ENCODE measurements around the gene KCNJ1.

KCNJ1 gene

GRCh38 chr11:128888034-128888985, 21.2 kb upstream of the KCNJ1 start:
- no peak for DNase-seq
- in situ Hi-C loops (cut with MboI; ENCODE audit: low pct_unique_long_range_greater_than_20kb, low sequenced_read_pairs) = loop anchor here (10.0 kb wide), 1 partner anchor 66 kb away; no protein-coding TSS in a partner anchor

DNA sequence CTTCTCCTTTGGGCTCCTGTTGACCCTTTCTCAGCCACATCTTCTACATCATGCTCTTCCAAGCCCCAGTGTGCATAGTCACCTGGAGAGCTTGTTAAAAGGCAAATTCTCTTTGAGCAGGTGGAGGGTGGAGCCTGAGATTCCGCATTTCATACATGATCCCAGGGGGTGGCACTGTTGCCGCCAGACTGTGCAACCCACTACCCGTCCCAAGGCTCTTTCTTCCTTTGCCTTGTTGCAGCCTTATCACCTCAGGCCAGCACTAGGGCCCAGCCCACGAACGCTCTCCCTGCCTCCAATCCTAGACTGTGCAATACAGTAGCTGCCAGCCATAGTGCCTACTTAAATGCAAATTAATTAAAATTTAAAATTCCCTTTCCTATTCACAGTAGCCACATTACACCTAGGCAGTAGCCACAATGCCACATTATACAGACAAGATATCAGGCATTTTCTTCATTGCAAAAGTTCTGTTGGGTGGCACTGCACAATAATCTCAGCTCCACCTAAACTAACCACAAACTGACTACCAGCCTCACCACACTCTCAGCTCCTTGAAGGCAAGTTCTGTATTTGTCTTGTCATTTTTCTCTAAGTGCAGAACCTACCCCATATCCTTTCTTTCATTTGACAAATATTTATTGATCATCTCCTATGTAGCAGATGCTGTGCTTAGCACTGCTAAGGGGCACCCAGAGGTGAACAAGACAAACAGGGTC, 19.5 kb upstream of the KCNJ1 start:
- in situ Hi-C loops (cut with MboI; ENCODE audit: low pct_unique_long_range_greater_than_20kb, low sequenced_read_pairs) = loop anchor here (10.0 kb wide), 1 partner anchor 68 kb away; no protein-coding TSS in a partner anchor
- DNase-seq = peak; percentile 38

DNA sequence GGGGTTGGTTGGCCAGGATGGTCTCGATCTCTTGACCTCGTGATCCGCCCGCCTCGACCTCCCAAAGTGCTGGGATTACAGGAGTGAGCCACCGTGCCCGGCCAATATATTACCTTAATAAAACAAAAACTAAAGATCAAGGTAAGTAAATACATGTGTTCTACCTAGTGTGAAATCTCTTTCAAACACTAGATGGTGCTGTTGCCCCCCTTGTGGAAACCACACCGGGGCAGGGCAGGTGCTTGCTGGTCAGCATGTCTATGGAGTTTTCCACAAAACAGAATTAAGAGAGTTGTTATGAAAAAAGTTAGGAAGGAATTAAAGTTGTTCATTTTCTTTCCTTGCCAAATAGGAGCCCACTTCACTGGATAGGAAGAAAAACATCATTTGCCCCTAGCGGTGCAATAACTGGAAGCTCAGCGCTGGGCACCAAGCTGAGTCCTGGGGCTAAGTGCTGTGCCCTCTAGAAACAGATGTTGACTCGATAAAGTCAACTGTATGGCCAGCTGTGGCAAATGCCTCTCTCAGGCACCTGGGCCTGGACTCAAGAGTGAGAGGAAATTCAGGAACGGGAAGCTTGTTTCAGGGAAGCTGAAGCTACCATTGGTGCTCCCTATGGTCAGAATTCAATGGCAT, 17.7 kb upstream of the KCNJ1 start:
- in situ Hi-C loops (cut with MboI; ENCODE audit: low pct_unique_long_range_greater_than_20kb, low sequenced_read_pairs) = loop anchor here (10.0 kb wide), 1 partner anchor 70 kb away; no protein-coding TSS in a partner anchor
- peak; percentile 59 for DNase-seq

DNA sequence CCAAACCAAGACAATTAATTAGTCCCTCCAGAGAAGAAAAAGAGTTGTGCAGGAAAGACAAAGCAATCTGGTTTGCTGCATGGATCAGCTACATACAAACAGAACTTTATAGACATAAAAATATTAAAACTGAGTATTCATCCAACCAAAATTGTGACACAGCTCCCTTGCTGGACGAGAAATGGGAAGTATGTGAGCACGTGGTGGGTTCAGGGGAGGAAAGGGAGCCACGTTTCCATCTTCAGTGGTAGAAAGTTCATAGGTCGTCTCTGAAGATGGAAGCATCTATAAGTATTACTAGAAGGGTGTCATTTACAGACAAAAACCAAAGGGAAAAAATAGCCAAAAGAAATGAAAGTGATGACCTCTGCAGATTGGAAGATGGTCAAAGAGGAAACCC, 17.0 kb upstream of the KCNJ1 start:
- DNase-seq = no peak
- in situ Hi-C loops (cut with MboI; ENCODE audit: low pct_unique_long_range_greater_than_20kb, low sequenced_read_pairs) = loop anchor here (10.0 kb wide), 1 partner anchor 71 kb away; no protein-coding TSS in a partner anchor

GRCh38 chr11:128882451-128882850, 15.4 kb upstream of the KCNJ1 start:
- in situ Hi-C loops (cut with MboI; ENCODE audit: low pct_unique_long_range_greater_than_20kb, low sequenced_read_pairs) = loop anchor here (10.0 kb wide), 1 partner anchor 72 kb away; no protein-coding TSS in a partner anchor
- no peak for DNase-seq

- DNase-seq = no peak
- in situ Hi-C loops (cut with MboI; ENCODE audit: low pct_unique_long_range_greater_than_20kb, low sequenced_read_pairs) = loop anchor here (10.0 kb wide), 1 partner anchor 74 kb away; no protein-coding TSS in a partner anchor
These were observed 14.1 kb upstream of the KCNJ1 start for GRCh38 chr11:128881221-128881620.

DNA sequence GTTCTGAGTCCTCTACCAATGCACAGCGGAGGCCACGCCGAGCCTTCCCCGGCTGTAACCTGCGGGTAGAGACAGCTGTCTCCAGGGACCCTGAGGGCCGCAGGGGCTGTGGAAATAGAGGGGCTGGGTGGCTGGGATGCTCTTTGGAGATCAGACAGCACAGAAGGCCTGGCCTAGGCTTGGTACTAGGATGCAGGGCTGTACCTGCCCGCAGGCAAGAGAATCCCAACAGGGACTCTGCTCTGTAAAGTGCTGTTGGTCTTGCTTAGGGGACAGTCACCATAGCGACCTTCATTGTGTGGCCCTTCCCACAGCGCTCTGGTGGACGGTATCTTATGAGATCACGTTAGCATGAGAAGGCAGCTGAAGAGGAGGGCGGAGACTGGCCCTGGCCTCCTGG, 12.7 kb upstream of the KCNJ1 start:
- in situ Hi-C loops (cut with MboI; ENCODE audit: low pct_unique_long_range_greater_than_20kb, low sequenced_read_pairs) = loop anchor here (10.0 kb wide), 1 partner anchor 75 kb away; no protein-coding TSS in a partner anchor
- DNase-seq = no peak

DNA sequence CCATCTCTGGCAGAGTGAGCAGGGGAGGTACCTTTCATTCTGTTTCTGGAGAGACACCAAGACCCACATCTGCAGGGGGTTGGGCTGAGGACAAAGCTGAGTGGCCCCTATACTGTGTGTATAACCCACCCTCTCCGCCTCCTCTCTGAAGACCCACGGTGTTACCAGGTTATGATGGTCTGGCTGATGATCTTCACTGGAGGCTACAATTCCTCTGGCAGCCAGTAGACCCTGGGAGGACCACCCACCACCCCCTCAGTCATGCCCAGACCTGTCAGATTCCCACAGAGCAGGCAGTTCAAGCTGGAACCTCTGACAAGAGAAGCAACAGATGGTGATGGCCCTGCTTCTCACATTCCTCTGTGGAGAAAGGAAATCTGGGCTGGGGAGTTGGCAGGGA, 11.4 kb upstream of the KCNJ1 start:
- no peak for DNase-seq
- in situ Hi-C loops (cut with MboI; ENCODE audit: low pct_unique_long_range_greater_than_20kb, low sequenced_read_pairs) = no loop called here

DNA sequence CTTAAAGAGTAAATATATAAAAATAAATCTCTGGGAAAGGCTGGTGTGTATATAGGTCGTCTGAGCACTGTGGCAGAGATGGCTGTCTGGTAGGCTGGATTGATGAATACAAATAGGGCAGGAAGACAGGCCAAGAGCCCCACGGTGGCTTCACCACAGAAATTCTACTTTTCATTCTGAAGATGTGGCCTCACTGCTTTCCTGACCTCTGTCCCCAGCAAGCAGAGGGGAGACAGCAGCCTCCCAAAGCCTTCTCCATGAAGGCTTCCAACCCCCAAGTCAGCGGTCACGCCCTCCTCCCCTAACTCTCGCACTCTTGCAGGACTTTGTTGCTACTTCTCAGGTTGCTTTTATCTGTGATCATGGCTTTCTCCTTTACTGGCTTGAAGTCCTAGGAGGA, 10.6 kb upstream of the KCNJ1 start:
- in situ Hi-C loops (cut with MboI; ENCODE audit: low pct_unique_long_range_greater_than_20kb, low sequenced_read_pairs) = no loop called here
- no peak for DNase-seq

DNA sequence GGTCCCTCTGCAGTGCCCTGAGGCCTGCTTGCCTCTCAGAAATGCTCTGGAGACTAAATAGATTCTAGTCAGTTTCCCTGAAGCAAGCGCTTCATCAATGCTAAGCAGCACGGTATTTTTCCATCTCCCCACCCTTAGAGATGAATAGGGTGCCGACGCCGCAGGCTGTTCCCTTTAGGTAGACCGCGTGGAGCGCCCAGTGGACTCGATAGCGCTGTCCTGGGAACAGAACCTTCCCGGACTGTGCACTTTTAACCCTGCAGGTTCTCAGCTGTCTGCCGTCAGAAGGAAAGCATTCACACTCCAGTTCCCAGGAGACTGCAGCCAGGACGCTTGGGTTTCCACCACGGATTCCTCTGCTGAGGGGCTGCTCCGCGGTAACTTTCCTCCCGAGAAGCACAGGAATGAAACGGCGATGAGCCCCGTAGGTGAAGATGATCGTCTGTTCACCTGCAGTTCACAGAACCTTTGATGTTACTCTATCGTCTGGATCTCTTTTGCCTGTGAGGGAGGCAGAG, 9.1 kb upstream of the KCNJ1 start:
- in situ Hi-C loops (cut with MboI; ENCODE audit: low pct_unique_long_range_greater_than_20kb, low sequenced_read_pairs) = no loop called here
- DNase-seq = no peak

GRCh38 chr11:128874427-128874826, 7.3 kb upstream of the KCNJ1 start:
- in situ Hi-C loops (cut with MboI; ENCODE audit: low pct_unique_long_range_greater_than_20kb, low sequenced_read_pairs) = no loop called here
- DNase-seq = no peak

GRCh38 chr11:128872594-128872993, 5.5 kb upstream of the KCNJ1 start:
- no peak for DNase-seq
- in situ Hi-C loops (cut with MboI; ENCODE audit: low pct_unique_long_range_greater_than_20kb, low sequenced_read_pairs) = no loop called here

DNA sequence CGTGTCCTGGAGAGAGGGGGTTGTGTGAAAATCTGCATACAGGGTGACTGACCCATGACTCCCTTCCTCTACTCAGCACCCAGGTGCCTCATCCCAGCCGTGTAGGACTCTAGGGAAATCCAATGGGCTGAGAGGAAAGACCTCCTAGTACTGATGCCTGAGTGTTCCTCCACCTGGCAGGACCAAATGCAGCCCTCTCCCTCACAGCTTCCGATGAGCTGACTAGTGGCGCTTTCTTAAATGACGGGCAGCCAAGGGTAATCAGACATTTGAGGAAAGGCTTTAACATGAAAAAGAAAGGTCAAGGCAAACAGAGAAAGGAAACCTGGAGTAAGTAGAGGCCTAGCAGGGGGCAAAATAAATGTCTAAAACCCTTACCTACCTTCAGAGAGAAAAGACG, 5.0 kb upstream of the KCNJ1 start:
- in situ Hi-C loops (cut with MboI; ENCODE audit: low pct_unique_long_range_greater_than_20kb, low sequenced_read_pairs) = no loop called here
- no peak for DNase-seq

DNA sequence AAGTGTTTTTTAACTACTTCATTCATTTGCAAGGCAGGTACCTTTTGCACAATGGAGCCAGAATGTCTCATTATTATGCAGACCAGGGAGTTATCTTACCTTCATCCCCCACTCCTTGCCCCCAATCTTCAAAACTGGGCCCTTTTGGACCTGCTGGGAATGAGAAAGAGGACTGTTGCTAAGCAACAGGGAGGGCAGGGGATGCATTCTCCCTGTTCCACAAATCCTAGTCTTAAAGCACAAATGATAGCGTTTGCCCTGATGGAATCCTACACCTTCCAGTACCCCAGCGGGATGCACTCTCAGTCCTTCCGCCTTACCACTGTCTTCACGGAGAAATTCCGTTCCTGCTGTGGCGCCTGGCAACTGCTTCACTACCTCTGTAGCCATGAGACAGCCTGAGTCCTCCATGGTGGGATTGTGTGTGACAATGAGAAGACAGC, 4.1 kb upstream of the KCNJ1 start:
- in situ Hi-C loops (cut with MboI; ENCODE audit: low pct_unique_long_range_greater_than_20kb, low sequenced_read_pairs) = no loop called here
- no peak for DNase-seq

DNA sequence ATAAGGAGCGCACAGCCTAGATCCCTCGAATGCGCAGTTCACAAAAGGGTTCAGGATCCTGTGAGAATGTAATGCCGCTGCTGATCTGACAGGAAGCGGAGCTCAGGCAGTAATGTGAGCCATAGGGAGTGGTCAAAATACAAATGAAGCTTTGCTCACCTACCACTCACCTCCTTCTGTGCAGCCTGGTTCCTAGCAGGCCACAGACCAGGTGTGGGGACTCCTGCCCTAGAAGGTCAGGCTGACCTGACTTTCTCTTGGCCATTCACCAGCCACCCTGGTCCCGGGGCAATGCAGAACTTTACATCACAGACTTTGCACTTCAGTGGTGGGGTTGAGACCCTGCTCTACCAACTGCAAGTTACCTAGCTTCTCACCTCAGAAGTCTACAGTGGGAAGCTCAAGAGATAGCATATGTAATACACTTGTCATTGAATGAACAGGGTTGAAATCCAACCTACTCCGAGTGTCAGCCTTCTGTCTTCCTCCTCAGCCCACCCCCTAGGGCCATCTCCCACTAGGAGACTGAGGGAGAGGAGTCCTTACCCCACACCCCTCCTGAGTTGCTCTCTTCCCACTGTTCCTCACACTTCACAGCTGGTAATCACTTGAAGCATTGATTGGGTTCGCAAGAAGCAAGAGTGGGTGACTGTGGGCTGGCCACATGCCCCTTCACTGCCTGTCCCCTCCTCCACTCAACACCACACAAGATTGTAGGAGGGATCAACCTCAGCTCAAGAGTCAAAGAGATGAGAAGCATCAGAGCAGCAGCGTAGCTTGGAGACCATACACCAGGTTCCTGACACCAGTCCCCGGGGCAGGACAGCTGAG, 2.0 kb upstream of the KCNJ1 start:
- DNase-seq = peak; percentile 67
- in situ Hi-C loops (cut with MboI; ENCODE audit: low pct_unique_long_range_greater_than_20kb, low sequenced_read_pairs) = no loop called here

GRCh38 chr11:128865490-128865889, 1.6 kb downstream of the KCNJ1 start:
- DNase-seq = no peak
- in situ Hi-C loops (cut with MboI; ENCODE audit: low pct_unique_long_range_greater_than_20kb, low sequenced_read_pairs) = no loop called here

DNA sequence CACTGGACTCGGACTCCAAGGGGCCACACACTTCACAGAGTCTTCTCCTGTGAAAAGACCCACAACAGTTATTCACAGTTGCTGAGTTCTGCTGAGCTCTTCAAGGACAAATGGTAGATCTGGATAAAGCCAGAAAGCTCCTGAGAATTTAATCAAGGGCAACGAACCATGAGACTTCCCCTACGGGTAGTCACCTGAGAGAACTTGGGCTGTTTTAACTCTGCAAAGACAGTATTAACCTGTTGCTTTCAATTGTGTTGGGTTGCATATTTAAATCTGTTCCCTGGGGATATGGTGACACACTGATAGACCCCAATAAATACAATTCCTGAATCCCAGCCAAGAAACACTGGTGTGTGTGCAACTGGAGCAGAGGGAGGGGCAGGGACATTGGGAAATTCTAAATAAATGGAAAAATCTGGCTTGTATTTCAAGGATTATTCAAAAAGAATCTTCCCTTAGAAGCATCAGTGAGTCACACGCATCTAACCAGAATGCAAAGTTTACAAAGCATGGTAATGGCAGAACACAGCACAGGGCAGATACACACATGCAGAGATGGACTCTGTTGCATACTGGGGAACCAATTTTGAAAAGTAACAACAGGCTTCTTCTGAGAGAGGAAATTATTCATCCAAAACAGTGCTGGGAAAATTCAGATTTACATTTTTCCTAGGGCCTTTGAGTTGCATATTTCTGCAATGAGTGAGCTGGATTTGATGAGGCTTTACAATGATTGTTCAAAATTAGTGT, 4.0 kb downstream of the KCNJ1 start:
- DNase-seq = no peak
- in situ Hi-C loops (cut with MboI; ENCODE audit: low pct_unique_long_range_greater_than_20kb, low sequenced_read_pairs) = no loop called here

GRCh38 chr11:128862406-128862805, 4.7 kb downstream of the KCNJ1 start:
- in situ Hi-C loops (cut with MboI; ENCODE audit: low pct_unique_long_range_greater_than_20kb, low sequenced_read_pairs) = no loop called here
- DNase-seq = no peak

Measured in KBM-7 (cell line).